Measurements from ENCODE around the gene KIF16B.

The KIF16B gene

DNA sequence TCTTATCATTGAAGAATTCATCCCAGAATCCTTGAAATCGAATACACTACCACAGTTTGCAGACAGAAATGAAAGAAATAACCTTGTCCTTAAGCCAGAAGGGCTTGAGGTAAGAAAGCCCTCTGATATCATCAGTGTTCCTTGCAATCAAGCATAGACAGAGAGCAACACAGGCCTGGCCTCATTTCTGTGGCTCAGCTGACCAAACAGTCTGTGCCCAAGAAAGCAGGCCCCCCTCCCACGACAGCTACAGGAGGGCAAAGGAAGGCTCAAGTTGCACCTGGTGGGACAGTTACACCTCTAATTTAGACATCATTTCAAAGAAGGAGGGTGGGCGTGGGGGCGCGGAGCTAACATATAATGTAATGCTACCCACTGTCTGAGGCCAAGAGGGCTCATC is 21.6 kb downstream of the KIF16B start:
- TF ChIP-seq GATA2 (IDR thresholded peaks at IDR 0.05; ENCODE audit: low read depth, low read length) (no peak), GATA3 (IDR thresholded peaks at IDR 0.05; ENCODE audit: low read depth, low read length) (no peak)

DNA sequence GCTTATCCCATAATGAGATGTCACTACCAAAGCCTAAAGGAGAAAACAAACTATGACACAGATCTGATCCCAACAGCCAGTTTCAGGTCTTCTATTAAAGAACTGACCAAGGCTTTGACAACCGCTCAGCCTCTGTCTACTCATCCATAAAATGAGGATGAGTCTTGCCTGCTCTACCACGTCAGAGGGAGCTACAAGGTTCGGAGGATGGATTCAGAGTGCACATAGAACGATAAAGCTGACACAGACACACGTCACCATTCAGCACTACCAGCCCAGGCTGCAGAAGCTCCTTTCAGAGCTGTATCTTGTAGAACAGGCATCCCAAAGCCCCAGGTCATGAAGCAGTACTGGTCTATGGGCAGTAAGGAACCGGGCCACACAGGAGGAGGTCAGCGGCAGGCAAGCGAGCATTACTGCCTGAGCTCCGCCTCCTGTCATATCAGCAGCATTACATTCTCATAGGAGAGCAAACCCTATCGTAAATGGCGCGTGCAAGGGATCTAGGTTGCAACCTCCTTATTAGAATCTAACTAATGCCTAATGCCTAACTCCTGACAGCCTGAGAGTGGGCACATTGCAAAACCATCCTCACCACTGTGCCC is 25.1 kb downstream of the KIF16B start:
- TF ChIP-seq GATA2 (IDR thresholded peaks at IDR 0.05; ENCODE audit: low read depth, low read length) (no peak), GATA3 (IDR thresholded peaks at IDR 0.05; ENCODE audit: low read depth, low read length) (no peak)

DNA sequence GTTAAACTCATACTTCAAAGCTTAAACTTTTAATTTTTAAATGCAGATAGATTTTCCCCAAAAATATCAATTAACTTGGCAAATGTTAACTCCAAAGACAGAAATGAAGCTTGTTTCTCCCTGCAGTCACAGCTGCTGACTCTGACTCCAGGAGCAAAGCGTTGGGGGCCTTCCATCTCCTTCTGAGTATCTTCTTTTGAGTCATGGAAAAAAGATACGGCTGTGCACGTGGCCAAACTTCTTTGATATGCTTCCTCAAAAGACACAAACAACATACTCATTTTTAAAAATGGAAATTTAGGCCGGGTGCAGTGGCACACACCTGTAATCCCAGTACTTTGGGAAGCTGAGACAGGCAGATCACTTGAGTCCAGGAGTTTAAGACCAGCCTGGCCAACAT is 28.3 kb downstream of the KIF16B start:
- TF ChIP-seq GATA3 (IDR thresholded peaks at IDR 0.05; ENCODE audit: low read depth, low read length) (no peak), GATA2 (IDR thresholded peaks at IDR 0.05; ENCODE audit: low read depth, low read length) (no peak)

DNA sequence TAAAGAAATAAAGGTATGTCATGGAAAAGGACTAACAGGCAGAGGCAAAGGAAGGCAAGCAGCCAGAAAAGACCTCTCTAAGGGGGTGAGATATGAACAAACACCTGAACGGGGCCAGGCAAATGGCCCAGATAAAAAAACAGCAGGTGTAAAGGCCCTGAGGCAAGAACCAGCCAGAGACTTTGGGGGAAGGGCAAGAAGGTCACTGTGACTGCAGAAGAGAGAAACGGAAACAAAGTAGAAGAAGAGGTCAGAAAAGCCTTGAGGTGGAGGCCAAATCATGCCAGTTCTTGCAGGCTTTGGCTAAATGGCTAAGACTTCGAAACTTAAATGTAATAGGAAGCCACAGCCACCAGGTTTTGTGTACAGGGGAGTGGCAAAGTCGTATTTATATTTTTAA is 30.8 kb downstream of the KIF16B start:
- TF ChIP-seq GATA3 (IDR thresholded peaks at IDR 0.05; ENCODE audit: low read depth, low read length) (no peak), GATA2 (IDR thresholded peaks at IDR 0.05; ENCODE audit: low read depth, low read length) (no peak)

DNA sequence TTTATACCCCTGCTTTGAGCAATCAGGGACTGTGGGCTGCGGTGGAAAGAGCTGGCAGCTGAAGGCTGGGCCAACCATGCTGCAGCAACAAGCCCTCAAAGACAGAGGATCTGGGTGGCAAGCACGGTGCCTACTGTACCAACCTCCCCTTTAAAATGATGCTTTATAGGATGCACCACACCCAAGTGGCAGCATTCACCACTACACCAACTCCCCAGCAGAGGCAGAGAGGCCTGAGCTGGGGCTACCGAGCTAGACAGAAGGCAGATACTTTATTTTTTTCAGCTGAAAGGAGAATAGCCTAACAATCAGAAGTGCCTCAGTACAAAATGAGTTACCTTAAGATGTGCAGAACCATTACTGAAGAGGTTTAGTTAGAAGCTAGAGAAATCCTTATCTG is 31.4 kb downstream of the KIF16B start:
- TF ChIP-seq GATA2 (IDR thresholded peaks at IDR 0.05; ENCODE audit: low read depth, low read length): no peak

DNA sequence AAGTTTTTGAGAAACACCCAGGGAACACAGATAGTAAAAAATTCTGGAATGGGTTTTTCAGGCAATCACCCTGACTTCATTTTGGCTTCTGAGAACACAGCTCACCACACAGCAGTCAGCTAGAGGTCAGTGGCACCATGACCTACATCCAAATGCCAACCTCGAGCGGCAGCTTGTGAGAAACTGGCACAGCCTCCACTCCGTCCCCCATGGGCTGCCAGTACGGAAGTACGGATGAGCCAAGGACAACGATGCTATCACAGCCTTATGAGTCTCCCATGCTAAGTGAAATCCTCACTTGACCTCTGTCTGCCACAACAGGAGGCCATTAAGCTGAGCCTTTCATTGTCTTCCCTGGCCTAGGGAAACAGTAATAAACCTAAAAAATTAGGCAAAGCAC is 32.0 kb downstream of the KIF16B start:
- TF ChIP-seq GATA3 (IDR thresholded peaks at IDR 0.05; ENCODE audit: low read depth, low read length) (no peak), GATA2 (IDR thresholded peaks at IDR 0.05; ENCODE audit: low read depth, low read length) (no peak)

DNA sequence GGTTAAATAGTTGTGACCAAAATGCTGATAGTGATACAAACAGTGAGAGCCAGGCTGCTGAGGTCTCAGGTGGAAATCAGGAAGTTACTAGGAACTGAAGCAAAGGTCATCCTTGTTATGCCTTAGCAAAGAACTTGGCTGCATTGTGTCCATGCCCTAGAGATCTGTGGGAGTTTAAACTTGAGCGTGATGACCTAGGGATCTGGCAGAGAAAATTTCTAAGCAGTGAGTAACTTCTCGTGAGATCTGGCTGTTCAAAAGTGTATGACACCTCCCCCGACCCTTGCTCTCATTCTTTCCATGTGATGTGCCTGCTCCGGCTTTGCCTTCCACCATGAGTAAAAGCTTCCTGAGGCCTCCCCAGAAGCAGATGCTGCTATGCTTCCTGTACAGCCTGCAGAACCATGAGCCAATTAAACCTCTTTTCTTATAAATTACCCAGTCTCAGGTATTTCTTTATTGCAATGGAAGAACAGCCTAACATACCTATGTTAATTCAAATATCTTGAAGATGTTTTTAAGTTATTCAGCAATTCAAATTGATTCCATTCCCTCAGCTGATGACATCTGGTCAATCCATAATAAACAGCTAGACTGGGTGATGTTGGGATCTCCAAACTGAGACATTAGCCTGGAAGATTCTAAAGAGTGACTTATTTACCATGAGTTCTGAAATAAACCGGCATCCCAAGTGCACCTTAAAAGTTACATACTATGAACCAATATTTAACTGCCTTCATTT is 33.8 kb downstream of the KIF16B start:
- no peak for TF ChIP-seq GATA2 (IDR thresholded peaks at IDR 0.05; ENCODE audit: low read depth, low read length)
- TF ChIP-seq GATA3 (IDR thresholded peaks at IDR 0.05; ENCODE audit: low read depth, low read length): no peak

DNA sequence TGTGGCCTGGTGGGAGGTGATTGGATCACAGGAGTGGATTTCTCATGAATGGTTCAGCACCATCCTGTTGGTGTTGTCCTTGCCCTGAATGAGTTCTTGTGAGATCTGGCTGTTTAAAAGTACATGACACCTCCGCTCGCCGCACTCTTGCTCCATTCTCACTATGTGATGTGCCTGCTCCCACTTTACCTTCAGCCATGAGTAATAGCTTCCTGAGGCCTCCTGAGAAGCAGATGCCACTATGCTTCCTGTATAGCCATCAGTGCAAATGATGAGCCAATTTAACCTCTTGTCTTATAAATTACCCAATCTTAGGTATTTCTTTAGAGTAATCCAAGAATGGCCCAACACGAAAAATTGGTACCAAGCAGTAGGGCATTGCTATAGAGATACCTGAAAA is 34.5 kb downstream of the KIF16B start:
- TF ChIP-seq GATA3 (IDR thresholded peaks at IDR 0.05; ENCODE audit: low read depth, low read length) (no peak), GATA2 (IDR thresholded peaks at IDR 0.05; ENCODE audit: low read depth, low read length) (no peak)

DNA sequence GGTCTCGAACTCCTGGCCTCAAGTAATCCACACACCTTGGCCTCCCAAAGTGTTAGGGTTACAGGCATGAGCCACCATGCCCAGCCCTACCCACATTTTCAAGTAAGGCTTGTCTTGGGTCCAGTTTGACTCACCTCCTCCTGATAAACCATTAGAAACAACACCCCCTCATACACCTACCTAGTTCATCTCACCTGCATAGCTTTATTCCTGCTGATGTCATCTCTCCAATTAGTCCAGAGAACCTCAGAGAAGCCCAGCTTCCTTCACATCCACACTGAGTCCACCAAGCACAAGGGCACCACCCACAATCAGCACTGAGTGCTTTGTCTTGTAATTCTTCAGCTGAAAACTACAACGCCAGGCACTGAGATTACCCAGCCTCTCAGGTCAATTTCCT is 35.3 kb downstream of the KIF16B start:
- no peak for TF ChIP-seq GATA3 (IDR thresholded peaks at IDR 0.05; ENCODE audit: low read depth, low read length)
- TF ChIP-seq GATA2 (IDR thresholded peaks at IDR 0.05; ENCODE audit: low read depth, low read length): no peak

DNA sequence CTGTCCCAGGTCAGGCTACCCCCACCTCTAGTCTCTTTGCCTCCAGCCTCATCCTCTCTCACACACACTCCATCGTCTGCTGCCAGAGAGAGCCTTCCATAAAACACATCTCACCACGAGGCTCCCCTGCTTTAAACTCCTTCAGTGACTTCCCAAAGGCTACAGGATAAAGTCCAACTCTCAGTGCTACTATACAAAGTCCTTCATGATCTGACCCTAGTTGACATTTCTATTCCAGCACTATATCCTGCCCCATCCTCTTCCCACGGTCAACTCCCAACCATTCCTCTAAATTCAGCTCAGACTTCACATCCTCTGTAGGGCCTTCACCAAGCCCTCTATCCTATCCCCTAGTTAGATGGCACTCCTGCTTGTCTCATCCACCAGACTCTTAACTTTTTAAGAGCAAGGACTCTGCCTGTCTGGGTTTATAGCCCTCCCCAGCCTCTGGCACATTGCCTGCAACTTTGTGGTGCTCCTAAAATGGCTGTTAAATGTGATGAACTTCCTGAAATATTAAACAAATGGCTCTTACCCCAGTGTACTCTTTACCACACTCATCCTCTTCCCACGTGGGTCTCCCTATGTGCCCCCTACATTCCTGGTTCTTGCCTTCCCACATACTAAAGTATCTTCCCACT is 36.1 kb downstream of the KIF16B start:
- TF ChIP-seq GATA2 (IDR thresholded peaks at IDR 0.05; ENCODE audit: low read depth, low read length) (no peak), GATA3 (IDR thresholded peaks at IDR 0.05; ENCODE audit: low read depth, low read length) (no peak)

DNA sequence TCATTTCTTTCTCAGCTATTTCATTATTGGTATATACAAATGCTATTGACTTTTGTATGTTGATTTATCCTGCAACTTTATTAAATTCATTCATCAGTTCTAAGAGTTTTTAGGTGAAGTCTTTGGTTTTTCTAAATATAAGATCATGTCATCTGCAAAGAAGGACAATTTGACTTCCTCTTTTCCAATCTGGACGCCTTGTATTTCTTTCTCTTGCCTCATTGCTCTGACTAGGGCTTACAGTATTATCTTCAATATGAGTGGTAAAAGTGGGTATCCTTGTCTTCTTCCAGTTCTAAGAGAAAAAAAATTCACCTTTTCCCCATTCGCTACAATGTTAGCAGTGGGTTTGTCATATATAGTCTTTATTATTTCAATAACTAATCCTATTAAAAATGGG is 38.0 kb downstream of the KIF16B start:
- no peak for TF ChIP-seq GATA2 (IDR thresholded peaks at IDR 0.05; ENCODE audit: low read depth, low read length)
- no peak for TF ChIP-seq GATA3 (IDR thresholded peaks at IDR 0.05; ENCODE audit: low read depth, low read length)

DNA sequence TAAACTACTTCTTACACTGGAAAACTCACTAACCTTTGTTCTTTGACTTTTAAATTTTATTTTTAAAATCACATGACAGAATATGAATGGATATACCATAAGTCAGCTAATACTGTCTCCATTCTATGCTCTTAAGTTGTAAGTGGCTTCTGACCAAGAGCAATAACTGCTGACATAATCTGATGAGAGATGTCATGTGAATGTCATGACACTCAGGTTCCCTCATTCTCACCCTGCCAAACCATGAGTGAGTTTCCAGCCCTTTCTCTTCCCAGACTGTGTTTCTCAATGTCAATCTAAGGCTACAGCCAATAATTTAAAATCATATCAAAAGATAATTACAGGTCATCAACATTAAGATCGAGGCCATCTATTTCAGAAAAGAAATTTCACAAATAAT is 39.7 kb downstream of the KIF16B start:
- no peak for TF ChIP-seq GATA3 (IDR thresholded peaks at IDR 0.05; ENCODE audit: low read depth, low read length)
- TF ChIP-seq GATA2 (IDR thresholded peaks at IDR 0.05; ENCODE audit: low read depth, low read length): no peak

DNA sequence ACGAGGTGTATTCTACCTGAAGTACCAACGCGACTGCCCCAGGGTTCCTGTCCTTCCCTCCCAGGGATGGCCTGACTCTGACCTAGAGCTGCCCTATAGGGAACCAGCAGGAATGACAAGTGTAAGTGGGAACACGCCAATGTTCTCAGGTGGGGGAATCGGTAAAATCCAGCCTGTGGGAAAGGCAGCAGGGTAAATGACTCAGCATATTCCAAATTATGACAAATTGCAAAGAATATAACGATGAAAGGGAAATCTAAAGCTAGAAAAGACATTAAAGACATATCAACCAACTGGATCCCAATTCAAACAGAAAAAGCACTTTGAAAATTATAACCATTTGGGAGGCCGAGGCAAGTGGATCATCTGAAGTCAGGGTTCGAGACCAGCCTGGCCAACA is 41.8 kb downstream of the KIF16B start:
- TF ChIP-seq GATA3 (IDR thresholded peaks at IDR 0.05; ENCODE audit: low read depth, low read length): no peak
- no peak for TF ChIP-seq GATA2 (IDR thresholded peaks at IDR 0.05; ENCODE audit: low read depth, low read length)

DNA sequence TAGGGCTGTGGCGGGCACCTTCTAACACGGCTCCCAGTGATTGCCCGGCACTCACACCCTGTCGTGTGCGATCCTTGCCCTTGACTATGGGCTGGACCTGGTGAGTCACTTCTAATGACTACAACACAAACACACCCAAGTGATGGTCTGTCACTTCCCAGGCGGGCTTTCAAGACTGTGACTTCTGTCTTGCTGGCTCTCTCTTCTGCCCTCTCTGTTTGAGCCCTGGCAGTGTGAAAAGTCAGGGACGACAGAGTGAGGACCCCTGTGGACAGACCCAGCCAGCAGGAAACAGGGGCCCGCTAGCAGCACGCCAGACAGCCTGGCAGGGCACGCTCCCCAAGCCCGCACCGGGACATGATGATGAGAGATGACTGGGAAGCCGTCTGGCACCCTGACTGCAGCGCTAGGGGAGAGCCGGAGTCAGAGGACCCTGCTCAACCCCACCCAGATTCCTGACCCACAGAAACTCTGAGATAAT is 43.0 kb downstream of the KIF16B start:
- TF ChIP-seq GATA2 (IDR thresholded peaks at IDR 0.05; ENCODE audit: low read depth, low read length) (no peak), GATA3 (IDR thresholded peaks at IDR 0.05; ENCODE audit: low read depth, low read length) (no peak)

DNA sequence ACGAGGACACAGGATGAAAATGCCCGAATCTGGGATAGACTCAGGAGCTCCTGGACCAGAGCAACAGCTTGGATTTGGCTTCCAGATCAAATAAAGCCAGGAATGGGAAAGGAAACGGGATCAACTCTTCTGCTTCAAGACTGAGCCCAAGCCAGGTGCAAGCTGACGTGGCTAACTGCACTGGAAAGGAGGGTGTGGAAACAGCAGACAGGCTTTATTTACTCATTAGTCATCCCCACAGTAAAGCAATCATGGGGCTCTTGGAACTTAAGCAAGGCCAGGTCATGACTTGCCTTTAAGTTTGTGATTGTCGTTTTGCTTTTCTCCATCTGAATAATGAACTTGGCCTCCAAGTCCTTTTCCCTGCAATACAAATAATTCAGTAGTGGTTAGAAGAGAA is 45.2 kb downstream of the KIF16B start:
- no peak for TF ChIP-seq GATA3 (IDR thresholded peaks at IDR 0.05; ENCODE audit: low read depth, low read length)
- TF ChIP-seq GATA2 (IDR thresholded peaks at IDR 0.05; ENCODE audit: low read depth, low read length): no peak
